Activated naive CD8-positive, alpha-beta T cell treated with anti-CD3 and anti-CD28 coated beads for 36 hours (primary cell): ENCODE measurements around the gene MACROD2. TPM values are rescaled to one million over a fixed set of nuclear protein-coding genes. Genes with fewer than 3 reads are reported as not detected.

Source experiments
- DNase-seq: peaks from one replicate; pipeline ENCODE4 v3.0.0; 2021
- H3K27ac Mint-ChIP-seq: one replicate; pipeline ENCODE4 v1.8.0; 2022; ENCODE audit warnings: mild to moderate bottlenecking, moderate library complexity, mixed read lengths
- H3K27me3 Mint-ChIP-seq: one replicate; pipeline ENCODE4 v1.8.0; 2022; ENCODE audit warnings: mild to moderate bottlenecking, mixed read lengths
- H3K36me3 Mint-ChIP-seq: one replicate; pipeline ENCODE4 v1.8.0; 2021; ENCODE audit warnings: mild to moderate bottlenecking, mixed read lengths
- H3K4me1 Mint-ChIP-seq: one replicate; pipeline ENCODE4 v1.8.0; 2021; ENCODE audit warnings: mixed read lengths
- H3K4me3 Mint-ChIP-seq: one replicate; pipeline ENCODE4 v1.8.0; 2022; ENCODE audit warnings: mild to moderate bottlenecking, moderate library complexity, mixed read lengths
- H3K9me3 Mint-ChIP-seq: one replicate; pipeline ENCODE4 v1.8.0; 2022; ENCODE audit warnings: mixed read lengths
- total RNA-seq, 2 experiments: library from RNA; stranded (reverse); gene quantifications; one replicate each; pipeline ENCODE4 v1.2.3, GENCODE V29; 2021

Gene MACROD2
- total RNA-seq, 2 experiments from 2014 or later = 0.12 to 0.14 TPM

- Mint-ChIP-seq H3K4me3 (no peak overlapping the region), H3K9me3 (no peaks in the 10 kb centered on the region), H3K36me3 (no peaks in the 10 kb centered on the region), H3K27me3 (no peaks in the 10 kb centered on the region), H3K4me1 (no peaks in the 10 kb centered on the region), H3K27ac (no peak overlapping the region)
- DNase-seq = no peak
These were observed 1768.0 kb downstream of the MACROD2 start for GRCh38 chr20:15763366-15763765.

- no peaks in the 10 kb centered on the region for H3K36me3 Mint-ChIP-seq
- no peak for DNase-seq
- H3K27me3 Mint-ChIP-seq = no peaks in the 10 kb centered on the region
- H3K9me3 Mint-ChIP-seq = no peaks in the 10 kb centered on the region
- H3K27ac Mint-ChIP-seq = no peak overlapping the region
- no peak overlapping the region for H3K4me3 Mint-ChIP-seq
- H3K4me1 Mint-ChIP-seq = no peaks in the 10 kb centered on the region
These were observed 1772.3 kb downstream of the MACROD2 start for GRCh38 chr20:15767586-15767985.

- Mint-ChIP-seq H3K27ac (no peak overlapping the region), H3K4me1 (no peaks in the 10 kb centered on the region), H3K9me3 (no peaks in the 10 kb centered on the region), H3K36me3 (no peaks in the 10 kb centered on the region), H3K27me3 (no peaks in the 10 kb centered on the region), H3K4me3 (no peak overlapping the region)
- no peak for DNase-seq
These were observed 1772.9 kb downstream of the MACROD2 start for GRCh38 chr20:15767999-15768741.

- Mint-ChIP-seq H3K4me1 (no peaks in the 10 kb centered on the region), H3K9me3 (no peaks in the 10 kb centered on the region), H3K27me3 (no peaks in the 10 kb centered on the region), H3K36me3 (no peaks in the 10 kb centered on the region), H3K27ac (no peak overlapping the region), H3K4me3 (no peak overlapping the region)
- no peak for DNase-seq
These were observed 1777.5 kb downstream of the MACROD2 start for GRCh38 chr20:15772826-15773225.

GRCh38 chr20:15774926-15775325 is 1779.6 kb downstream of the MACROD2 start:
- no peaks in the 10 kb centered on the region for H3K36me3 Mint-ChIP-seq
- DNase-seq = no peak
- H3K9me3 Mint-ChIP-seq = no peaks in the 10 kb centered on the region
- H3K27ac Mint-ChIP-seq = no peak overlapping the region
- no peaks in the 10 kb centered on the region for H3K27me3 Mint-ChIP-seq
- H3K4me3 Mint-ChIP-seq = no peak overlapping the region
- no peaks in the 10 kb centered on the region for H3K4me1 Mint-ChIP-seq

- Mint-ChIP-seq H3K27me3 (no peaks in the 10 kb centered on the region), H3K9me3 (no peaks in the 10 kb centered on the region), H3K4me3 (no peak overlapping the region), H3K27ac (no peak overlapping the region), H3K4me1 (no peaks in the 10 kb centered on the region), H3K36me3 (no peaks in the 10 kb centered on the region)
- no peak for DNase-seq
These were observed 1781.6 kb downstream of the MACROD2 start for GRCh38 chr20:15776770-15777466.

GRCh38 chr20:15784020-15784419 is 1788.7 kb downstream of the MACROD2 start:
- no peaks in the 10 kb centered on the region for H3K36me3 Mint-ChIP-seq
- H3K27ac Mint-ChIP-seq = no peak overlapping the region
- DNase-seq = no peak
- peaks cover 1% of the 10 kb centered on the region for H3K9me3 Mint-ChIP-seq
- H3K4me1 Mint-ChIP-seq = no peaks in the 10 kb centered on the region
- no peak overlapping the region for H3K4me3 Mint-ChIP-seq
- no peaks in the 10 kb centered on the region for H3K27me3 Mint-ChIP-seq

- no peaks in the 10 kb centered on the region for H3K4me1 Mint-ChIP-seq
- H3K4me3 Mint-ChIP-seq = no peak overlapping the region
- no peak overlapping the region for H3K27ac Mint-ChIP-seq
- H3K9me3 Mint-ChIP-seq = peaks cover 1% of the 10 kb centered on the region
- DNase-seq = no peak
- no peaks in the 10 kb centered on the region for H3K27me3 Mint-ChIP-seq
- no peaks in the 10 kb centered on the region for H3K36me3 Mint-ChIP-seq
These were observed 1793.8 kb downstream of the MACROD2 start for GRCh38 chr20:15789079-15789478.

GRCh38 chr20:15792855-15793254 is 1797.5 kb downstream of the MACROD2 start:
- no peak for DNase-seq
- Mint-ChIP-seq H3K4me1 (no peaks in the 10 kb centered on the region), H3K4me3 (no peak overlapping the region), H3K36me3 (no peaks in the 10 kb centered on the region), H3K27ac (no peak overlapping the region), H3K27me3 (no peaks in the 10 kb centered on the region), H3K9me3 (no peaks in the 10 kb centered on the region)

GRCh38 chr20:15794409-15794808 is 1799.1 kb downstream of the MACROD2 start:
- no peak for DNase-seq
- Mint-ChIP-seq H3K27ac (no peak overlapping the region), H3K9me3 (no peaks in the 10 kb centered on the region), H3K36me3 (no peaks in the 10 kb centered on the region), H3K4me1 (no peaks in the 10 kb centered on the region), H3K4me3 (no peak overlapping the region), H3K27me3 (no peaks in the 10 kb centered on the region)

- H3K36me3 Mint-ChIP-seq = no peaks in the 10 kb centered on the region
- H3K4me1 Mint-ChIP-seq = no peaks in the 10 kb centered on the region
- H3K9me3 Mint-ChIP-seq = peaks cover 1% of the 10 kb centered on the region
- H3K4me3 Mint-ChIP-seq = no peak overlapping the region
- no peak for DNase-seq
- H3K27me3 Mint-ChIP-seq = no peaks in the 10 kb centered on the region
- no peak overlapping the region for H3K27ac Mint-ChIP-seq
These were observed 1800.1 kb downstream of the MACROD2 start for GRCh38 chr20:15795305-15796019.

- Mint-ChIP-seq H3K4me1 (no peaks in the 10 kb centered on the region), H3K9me3 (peaks cover 1% of the 10 kb centered on the region), H3K4me3 (no peak overlapping the region), H3K27ac (no peak overlapping the region), H3K27me3 (no peaks in the 10 kb centered on the region), H3K36me3 (no peaks in the 10 kb centered on the region)
- no peak for DNase-seq
These were observed 1804.6 kb downstream of the MACROD2 start for GRCh38 chr20:15799871-15800270.

GRCh38 chr20:15802020-15802419 is 1806.7 kb downstream of the MACROD2 start:
- Mint-ChIP-seq H3K27me3 (no peaks in the 10 kb centered on the region), H3K36me3 (no peaks in the 10 kb centered on the region), H3K4me3 (no peak overlapping the region), H3K27ac (no peak overlapping the region), H3K9me3 (peaks cover 1% of the 10 kb centered on the region), H3K4me1 (no peaks in the 10 kb centered on the region)
- no peak for DNase-seq

- H3K36me3 Mint-ChIP-seq = no peaks in the 10 kb centered on the region
- H3K9me3 Mint-ChIP-seq = no peaks in the 10 kb centered on the region
These were observed 1809.8 kb downstream of the MACROD2 start for GRCh38 chr20:15805154-15805553.

GRCh38 chr20:15806105-15806504 is 1810.8 kb downstream of the MACROD2 start:
- Mint-ChIP-seq H3K4me3 (no peak overlapping the region), H3K9me3 (no peaks in the 10 kb centered on the region), H3K27ac (no peak overlapping the region), H3K36me3 (no peaks in the 10 kb centered on the region), H3K27me3 (peaks cover 4% of the 10 kb centered on the region), H3K4me1 (no peaks in the 10 kb centered on the region)
- DNase-seq = no peak

More at GRCh38 chr20:15805154-15805553, 1809.8 kb downstream of the MACROD2 start:
- H3K4me3 Mint-ChIP-seq = no peak overlapping the region
- DNase-seq = no peak
- no peak overlapping the region for H3K27ac Mint-ChIP-seq
- no peaks in the 10 kb centered on the region for H3K4me1 Mint-ChIP-seq
- H3K27me3 Mint-ChIP-seq = peaks cover 4% of the 10 kb centered on the region
